SJSA1 (cell line): ENCODE data around the gene TMEM183A. TPM values are rescaled to one million over a fixed set of nuclear protein-coding genes. Genes with fewer than 3 reads are reported as not detected.
A peak's percentile ranks its signal among the peaks of the same experiment; 100 is the strongest.
"Not testable (repeated sequence)": the region's sequence is repeated elsewhere in the genome, so short reads cannot be mapped to it uniquely, and the experiment has no call there.

Source experiments
- DNase-seq, 2 experiments: peaks; one replicate each; pipeline ENCODE4 v3.0.0-alpha.2; 2015 to 2020; ENCODE audit warnings: low spot score in 2 of 2, low read depth in 1 of 2
- H3K27ac ChIP-seq: fragments of 250-450 bp; sonication (Bioruptor Pico); 2 replicates; pipeline ENCODE4 v1.5.1; 2020; ENCODE audit warnings: mild to moderate bottlenecking, moderate library complexity
- H3K27me3 ChIP-seq: fragments of 250-450 bp; sonication (Bioruptor Pico); replicated peaks from 2 replicates; pipeline ENCODE4 v1.5.1; 2020; ENCODE audit warnings: mild to moderate bottlenecking, moderate library complexity
- H3K36me3 ChIP-seq: fragments of 250-450 bp; sonication (Bioruptor Pico); 2 replicates; pipeline ENCODE4 v1.5.1; 2020; ENCODE audit warnings: mild to moderate bottlenecking
- H3K4me1 ChIP-seq: fragments of 250-450 bp; sonication (Bioruptor Pico); replicated peaks from 2 replicates; pipeline ENCODE4 v1.6.1; 2021; ENCODE audit warnings: mild to moderate bottlenecking
- H3K4me3 ChIP-seq: fragments of 250-450 bp; sonication (Bioruptor Pico); 2 replicates; pipeline ENCODE4 v1.5.1; 2020; ENCODE audit warnings: mild to moderate bottlenecking
- H3K9me3 ChIP-seq: fragments of 250-450 bp; sonication (Bioruptor Pico); replicated peaks from 2 replicates; pipeline ENCODE4 v1.5.1; 2020; ENCODE audit warnings: mild to moderate bottlenecking
- total RNA-seq: library from RNA; depleted of rRNA; stranded (reverse); fragments of >200 nt; shearing (Covaris generic); gene quantifications from 2 replicates; pipeline ENCODE4 v1.2.3, GENCODE V29; 2014

TMEM183A gene
- total RNA-seq, 1 experiment from 2014 or later = 88.4 TPM

DNA sequence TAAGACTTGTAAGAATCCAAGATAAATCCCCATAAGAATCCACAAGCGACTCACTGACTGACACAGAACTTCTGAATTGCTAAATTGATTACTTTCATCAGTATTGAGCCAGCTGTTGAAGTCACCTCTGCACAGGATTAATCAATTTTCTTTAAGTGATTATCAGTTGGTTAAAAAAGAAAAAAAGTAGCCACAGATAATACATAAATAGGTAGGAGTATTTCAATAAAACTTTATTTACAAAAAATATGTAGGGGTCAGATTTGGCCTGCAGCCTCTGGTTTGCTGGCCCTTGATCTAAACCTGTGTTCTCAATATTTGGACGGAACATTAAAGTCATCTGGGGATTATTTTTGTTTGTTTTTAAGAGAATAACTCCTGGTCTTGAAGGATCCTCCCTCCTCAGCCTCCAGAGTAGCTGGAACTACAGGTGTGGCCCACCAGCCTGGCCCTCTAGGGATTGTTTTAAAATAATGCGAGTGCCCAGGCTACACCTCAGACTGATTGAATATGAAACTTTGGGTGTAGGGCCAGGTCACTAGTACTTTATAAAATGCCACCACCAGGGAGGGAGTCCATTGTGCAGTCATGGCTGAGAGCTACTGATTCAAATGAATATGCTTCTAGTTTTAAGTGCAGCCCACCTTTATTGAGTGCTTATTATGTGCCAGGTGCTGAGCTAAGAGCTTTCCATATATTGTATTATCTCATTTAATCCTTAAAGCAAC is 6.8 kb upstream of the TMEM183A start:
- no peak overlapping the region for H3K27ac ChIP-seq
- no peaks in the 10 kb centered on the region for H3K36me3 ChIP-seq
- no peak for DNase-seq
- peaks cover 19% of the 10 kb centered on the region for H3K27me3 ChIP-seq
- no peaks in the 10 kb centered on the region for H3K9me3 ChIP-seq
- H3K4me1 ChIP-seq = no peaks in the 10 kb centered on the region
- no peak overlapping the region for H3K4me3 ChIP-seq

DNA sequence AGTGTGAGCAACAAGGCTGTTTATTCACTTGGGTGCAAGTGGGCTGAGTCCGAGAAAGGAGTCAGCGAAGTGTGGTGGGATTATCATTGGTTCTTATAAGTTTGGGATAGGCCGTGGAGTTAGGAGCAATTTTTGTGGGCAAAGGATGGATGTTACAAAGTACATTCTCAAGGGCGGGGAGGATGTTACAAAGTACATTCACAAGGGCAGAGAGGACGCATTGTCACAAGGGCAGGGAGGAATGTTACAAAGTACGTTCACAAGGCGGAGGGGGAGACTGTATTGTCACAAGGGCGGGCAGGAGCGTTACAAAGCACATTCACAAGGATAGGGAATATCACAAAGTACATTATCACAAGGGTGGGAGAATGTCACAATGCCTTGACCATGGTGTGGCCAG is 5.2 kb upstream of the TMEM183A start:
- H3K27me3 ChIP-seq = peaks cover 4% of the 10 kb centered on the region
- no peak for DNase-seq

DNA sequence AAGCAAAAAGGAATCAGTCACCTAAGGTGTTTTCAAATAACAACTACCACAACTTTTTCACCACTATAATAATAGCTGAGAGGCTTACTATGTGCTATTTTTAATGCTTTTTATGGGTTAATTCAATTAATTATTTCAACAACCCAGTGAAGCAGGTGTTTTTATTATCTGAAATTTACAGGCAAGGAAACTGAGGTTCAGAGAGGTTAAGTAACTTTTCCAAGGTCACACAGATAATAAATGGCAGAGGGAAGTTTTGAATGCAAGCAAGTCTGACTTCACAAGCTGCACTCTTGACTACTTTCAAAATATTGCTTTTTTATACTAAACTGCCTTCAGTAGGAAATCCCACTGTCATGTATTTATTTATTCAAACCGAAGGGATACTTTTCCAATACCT is 4.2 kb upstream of the TMEM183A start:
- DNase-seq = no peak
- H3K4me1 ChIP-seq = 0 out of 2 replicates have a peak, but pooled peaks cover 1% of the 10 kb centered on the region

More for the DNA sequence above, 5.2 kb upstream of the TMEM183A start:
- Histone ChIP-seq H3K36me3 (no peaks in the 10 kb centered on the region), H3K4me1 (no peaks in the 10 kb centered on the region), H3K9me3 (no peaks in the 10 kb centered on the region), H3K4me3 (no peak overlapping the region), H3K27ac (no peak overlapping the region)

DNA sequence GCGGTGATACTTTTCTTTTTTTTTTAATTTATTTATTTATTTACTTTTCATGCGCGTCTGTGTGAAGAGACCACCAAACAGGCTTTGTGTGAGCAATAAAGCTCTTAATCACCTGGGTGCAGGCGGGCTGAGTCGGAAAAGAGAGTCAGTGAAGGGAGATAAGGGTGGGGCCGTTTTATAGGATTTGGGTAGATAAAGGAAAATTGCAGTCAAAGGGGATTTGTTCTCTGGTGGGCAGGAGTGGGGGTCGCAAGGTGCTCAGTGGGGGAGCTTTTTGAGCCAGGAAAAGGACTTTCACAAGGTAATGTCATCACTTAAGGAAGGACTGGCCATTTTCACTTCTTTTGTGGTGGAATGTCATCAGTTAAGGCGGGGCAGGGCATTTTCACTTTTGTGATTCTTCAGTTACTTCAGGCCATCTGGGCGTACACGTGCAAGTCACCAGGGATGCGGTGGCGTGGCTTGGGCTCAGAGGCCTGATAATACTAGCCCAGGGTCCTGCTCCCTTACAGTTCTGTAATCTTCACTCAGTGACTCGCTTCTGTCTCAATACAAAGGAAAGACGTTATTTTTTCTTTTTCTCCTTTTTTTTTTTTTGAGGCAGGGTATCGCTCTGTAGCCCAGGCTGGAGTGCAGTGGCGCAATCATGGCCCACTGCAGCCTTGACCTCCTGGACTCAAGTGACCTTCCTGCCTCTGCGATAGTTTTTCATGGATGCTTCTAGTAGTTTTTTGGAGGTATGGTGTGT is 1.6 kb upstream of the TMEM183A start:
- not testable (repeated sequence) for H3K4me3 ChIP-seq, H3K4me1 ChIP-seq, H3K9me3 ChIP-seq

More for the DNA sequence above, 4.2 kb upstream of the TMEM183A start:
- Histone ChIP-seq H3K36me3 (peaks cover 5% of the 10 kb centered on the region; the same call in 1 of the 2 replicates), H3K27ac (no peak overlapping the region), H3K9me3 (no peaks in the 10 kb centered on the region), H3K4me3 (no peak overlapping the region), H3K27me3 (peaks cover 4% of the 10 kb centered on the region)

DNA sequence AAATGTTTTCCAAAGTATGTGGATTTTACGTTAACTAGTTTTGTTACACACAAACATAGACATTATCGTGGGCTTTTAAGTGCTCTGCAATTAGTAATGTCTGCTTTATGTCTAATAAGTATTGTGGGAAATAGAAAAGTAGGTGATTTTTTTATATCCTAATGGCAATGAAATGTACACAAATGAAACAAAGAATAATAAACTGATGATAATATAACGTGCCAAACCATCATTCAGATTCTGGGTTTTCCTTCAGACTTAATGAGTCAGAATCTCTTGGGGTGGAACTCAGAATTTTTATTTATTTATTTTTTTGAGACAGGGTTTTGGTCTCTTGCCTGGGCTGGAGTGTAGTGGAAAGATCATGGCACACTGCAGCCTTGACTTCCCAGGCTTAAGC is 2.0 kb downstream of the TMEM183A start:
- H3K36me3 ChIP-seq = peaks cover 48% of the 10 kb centered on the region
- no peak for DNase-seq
- H3K27ac ChIP-seq = no peak overlapping the region
- H3K4me1 ChIP-seq = 0 out of 2 replicates have a peak, but pooled peaks cover 4% of the 10 kb centered on the region
- H3K27me3 ChIP-seq = no peaks in the 10 kb centered on the region
- no peak overlapping the region for H3K4me3 ChIP-seq
- H3K9me3 ChIP-seq = no peaks in the 10 kb centered on the region

More for the DNA sequence above, 1.6 kb upstream of the TMEM183A start:
- DNase-seq, H3K27me3 ChIP-seq, H3K27ac ChIP-seq: not testable (repeated sequence)
- H3K36me3 ChIP-seq = peaks cover 23% of the 10 kb centered on the region

DNA sequence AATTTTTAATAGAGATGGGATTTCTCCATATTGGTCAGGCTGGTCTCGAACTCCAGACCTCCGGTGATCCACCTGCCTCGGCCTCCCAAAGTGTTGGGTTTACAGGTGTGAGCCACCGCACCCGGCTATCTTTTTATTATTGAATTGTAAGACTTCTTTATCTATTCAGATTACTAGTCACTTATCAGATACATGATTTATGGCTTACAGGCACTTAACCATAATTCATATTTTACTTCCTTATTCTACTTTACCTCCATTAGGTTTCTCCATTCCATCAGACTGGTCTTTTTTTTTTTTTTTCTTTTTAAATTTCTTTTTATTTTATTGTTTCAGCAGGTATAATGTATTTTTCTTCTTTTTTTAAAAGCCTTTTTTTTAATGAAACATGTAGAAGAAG is 4.4 kb downstream of the TMEM183A start:
- no peak for DNase-seq
- Histone ChIP-seq H3K36me3 (peaks cover 72% of the 10 kb centered on the region), H3K9me3 (no peaks in the 10 kb centered on the region), H3K4me1 (0 out of 2 replicates have a peak, but pooled peaks cover 4% of the 10 kb centered on the region), H3K27me3 (no peaks in the 10 kb centered on the region), H3K27ac (no peak overlapping the region), H3K4me3 (no peak overlapping the region)

DNA sequence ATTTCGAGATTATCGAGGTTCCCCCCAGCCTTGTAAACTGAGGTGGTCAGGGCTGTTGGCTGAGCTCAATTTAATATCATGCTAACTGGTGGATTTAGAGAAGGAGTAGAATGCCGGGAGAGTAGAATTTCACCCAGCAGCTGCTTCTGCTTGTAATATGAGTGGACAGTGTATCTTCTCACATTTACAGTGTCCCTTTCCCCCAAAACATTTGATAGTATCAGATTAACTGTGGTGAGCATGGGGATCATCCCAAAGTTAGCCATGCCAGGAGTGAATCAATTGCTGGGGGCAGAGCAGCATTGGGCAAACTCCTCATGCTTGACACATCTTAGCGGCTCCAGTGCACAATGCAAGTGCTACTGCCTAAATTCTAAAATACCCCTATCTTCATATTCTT is 9.9 kb downstream of the TMEM183A start:
- Histone ChIP-seq H3K36me3 (peaks cover 93% of the 10 kb centered on the region), H3K4me1 (no peaks in the 10 kb centered on the region), H3K27ac (no peak overlapping the region), H3K9me3 (no peaks in the 10 kb centered on the region), H3K4me3 (no peak overlapping the region), H3K27me3 (no peaks in the 10 kb centered on the region)
- DNase-seq = no peak

DNA sequence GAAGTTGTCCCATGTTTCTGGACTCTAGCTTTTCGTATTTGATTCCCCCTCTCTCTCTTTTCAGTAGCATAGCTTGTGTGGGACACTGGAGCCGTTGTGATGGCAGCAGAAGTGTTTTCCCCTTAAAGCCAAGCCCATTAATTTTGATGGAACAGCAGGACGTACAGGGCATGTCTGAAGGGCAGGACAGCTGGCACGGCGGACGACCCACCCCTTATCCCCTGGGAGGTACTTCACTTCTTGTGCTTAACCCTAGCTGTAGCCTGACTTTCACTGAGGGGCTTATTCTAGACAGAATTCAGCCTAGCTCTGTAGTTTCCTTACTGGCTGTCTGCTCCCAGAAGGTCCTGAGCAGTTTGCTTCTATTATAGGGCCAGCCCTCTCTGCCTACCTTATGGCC is 10.5 kb downstream of the TMEM183A start:
- no peaks in the 10 kb centered on the region for H3K9me3 ChIP-seq
- H3K27me3 ChIP-seq = no peaks in the 10 kb centered on the region
- no peak for DNase-seq
- no peaks in the 10 kb centered on the region for H3K4me1 ChIP-seq
- H3K27ac ChIP-seq = no peak overlapping the region
- H3K4me3 ChIP-seq = no peak overlapping the region
- peaks cover 93% of the 10 kb centered on the region for H3K36me3 ChIP-seq

DNA sequence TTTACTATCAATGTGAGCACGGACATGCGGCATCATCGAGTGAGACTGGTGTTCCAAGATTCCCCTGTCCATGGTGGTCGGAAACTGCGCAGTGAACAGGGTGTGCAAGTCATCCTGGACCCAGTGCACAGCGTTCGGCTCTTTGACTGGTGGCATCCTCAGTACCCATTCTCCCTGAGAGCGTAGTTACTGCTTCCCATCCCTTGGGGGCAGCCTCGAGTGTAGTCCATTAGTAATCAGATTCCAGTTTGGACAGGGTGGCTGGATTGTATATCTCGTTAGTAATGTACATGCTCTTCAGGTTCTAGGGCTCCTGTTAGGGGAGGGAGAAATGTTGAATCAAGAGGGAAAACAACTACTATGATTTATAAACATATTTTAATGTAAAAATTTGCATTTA is 15.7 kb downstream of the TMEM183A start:
- DNase-seq, H3K4me3 ChIP-seq: not testable (repeated sequence)
- peaks cover 59% of the 10 kb centered on the region for H3K36me3 ChIP-seq

DNA sequence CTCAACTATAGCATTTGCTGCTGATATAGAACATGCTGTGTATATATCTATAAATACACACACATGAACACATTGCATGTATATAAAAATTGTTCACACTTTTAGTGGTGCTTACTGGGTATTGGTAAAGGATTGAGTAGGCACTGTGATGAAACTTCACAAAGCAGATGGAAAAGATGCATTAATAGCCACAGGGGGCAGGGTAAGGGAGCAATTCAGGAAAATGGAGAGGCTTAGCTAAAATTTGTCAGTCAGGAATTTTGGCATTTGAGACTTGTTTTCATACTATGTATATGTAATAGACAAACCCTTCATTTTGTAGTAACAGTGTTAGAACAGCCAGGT is 18.5 kb downstream of the TMEM183A start:
- Histone ChIP-seq H3K4me1 (peaks cover 10% of the 10 kb centered on the region), H3K27me3 (peaks cover 9% of the 10 kb centered on the region), H3K4me3 (no peak overlapping the region), H3K36me3 (peaks cover 33% of the 10 kb centered on the region), H3K9me3 (no peaks in the 10 kb centered on the region), H3K27ac (no peak overlapping the region)
- DNase-seq = no peak

More for the DNA sequence above, 15.7 kb downstream of the TMEM183A start:
- H3K9me3 ChIP-seq, H3K27me3 ChIP-seq, H3K4me1 ChIP-seq, H3K27ac ChIP-seq: not testable (repeated sequence)

DNA sequence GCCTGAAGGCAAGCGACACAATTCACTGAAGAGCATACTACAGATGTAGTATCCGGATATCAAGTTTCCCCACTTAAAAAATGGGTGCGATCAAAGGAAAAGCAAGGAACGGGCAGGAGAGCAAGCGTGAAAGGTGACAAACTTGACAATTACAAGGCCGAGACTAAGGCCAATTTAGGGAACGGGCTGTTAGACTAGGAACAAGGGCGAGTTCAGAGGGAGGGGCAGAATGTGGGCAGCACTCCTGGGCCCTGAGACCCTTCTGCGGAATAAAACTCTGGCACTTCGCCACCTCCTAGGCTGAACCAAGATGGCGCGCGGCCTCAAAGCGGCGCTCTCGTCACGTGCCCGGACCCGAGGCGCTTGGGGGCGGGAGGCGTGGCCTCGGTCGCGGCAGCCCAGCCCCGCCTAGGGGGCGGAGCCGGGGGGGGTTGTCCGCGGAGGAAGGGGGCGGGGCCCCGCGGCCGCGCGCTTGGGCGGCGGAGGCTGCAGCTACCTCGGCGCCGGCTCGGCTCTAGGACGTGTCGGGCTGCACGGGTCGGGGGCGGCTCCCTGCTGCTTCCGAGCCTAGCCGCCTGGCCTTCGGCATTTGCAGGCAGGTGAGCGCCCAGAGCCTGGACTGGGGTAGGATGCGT is 19.0 kb downstream of the TMEM183A start, which contains the start of gene PPFIA4:
Gene PPFIA4 (plus strand): TSS at position 461 of the 635 bp plus-strand sequence. CDS start 12,518 bp downstream, outside the sequence.
- Histone ChIP-seq H3K27me3 (peaks cover 9% of the 10 kb centered on the region), H3K9me3 (no peaks in the 10 kb centered on the region), H3K27ac (no peak within 1 kb of the TSS), H3K36me3 (peaks cover 30% of the 10 kb centered on the region), H3K4me3 (peak within 1 kb of the TSS; percentile 34), H3K4me1 (peaks cover 10% of the 10 kb centered on the region)
- DNase-seq = peak; percentile 37 to 69

DNA sequence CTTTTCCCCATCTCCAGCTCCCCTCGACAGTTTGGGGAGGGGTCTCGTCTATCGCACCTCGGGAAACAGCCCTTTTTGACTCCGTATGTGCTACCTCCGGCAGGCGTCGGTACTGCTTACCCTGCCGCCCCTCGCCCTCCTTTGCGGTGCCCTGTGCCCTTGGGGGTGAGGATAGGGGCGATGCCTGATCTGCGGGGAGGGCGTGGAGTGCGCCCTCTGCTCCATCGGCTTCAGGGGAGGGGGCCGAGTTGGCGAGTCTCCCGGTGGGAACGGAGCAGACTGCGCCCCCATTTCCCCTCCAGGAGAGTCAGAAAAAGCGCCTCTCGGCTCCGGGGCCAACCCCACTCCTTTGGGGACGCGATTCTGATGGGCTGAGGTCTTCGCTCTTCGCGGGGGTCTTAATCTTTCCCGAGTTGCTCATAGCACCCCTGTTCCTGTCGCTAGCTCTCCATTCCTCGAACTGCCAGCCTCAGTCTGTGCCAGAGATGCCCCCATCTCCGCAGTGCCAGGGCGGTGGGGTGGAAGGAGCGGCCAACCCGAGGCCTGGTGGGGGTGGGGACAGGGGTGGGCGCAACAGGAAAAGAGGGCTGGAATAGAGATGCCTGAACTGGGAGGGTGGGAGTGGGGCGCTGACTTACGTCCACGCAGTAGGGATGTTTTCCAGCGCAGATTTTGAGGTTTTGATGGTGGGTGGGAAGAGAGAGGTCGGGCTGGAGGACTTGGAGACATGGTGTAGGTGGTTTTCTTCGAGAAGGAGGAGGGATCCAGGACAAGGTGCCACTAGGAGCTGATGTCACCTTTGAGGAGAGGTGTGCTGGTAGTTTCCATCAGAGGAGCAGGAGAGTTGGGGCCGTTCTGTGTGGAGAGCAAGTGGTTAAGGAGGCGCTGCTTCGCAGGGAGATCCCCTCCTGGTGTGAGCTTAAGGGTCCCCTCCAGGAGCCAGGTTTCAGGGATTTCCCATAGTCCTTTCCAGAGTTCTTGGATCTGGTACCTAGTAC is 19.8 kb downstream of the TMEM183A start:
- peaks cover 22% of the 10 kb centered on the region for H3K36me3 ChIP-seq
- H3K4me1 ChIP-seq = peaks cover 10% of the 10 kb centered on the region
- no peak for DNase-seq
- peak overlapping the region; percentile 34 for H3K4me3 ChIP-seq
- H3K27ac ChIP-seq = no peak overlapping the region
- H3K9me3 ChIP-seq = no peaks in the 10 kb centered on the region
- H3K27me3 ChIP-seq = peaks cover 9% of the 10 kb centered on the region
